Body of pancreas (tissue), 4 donors: ENCODE results near the gene TTC4. TPM values are rescaled to one million over a fixed set of nuclear protein-coding genes. Genes with fewer than 3 reads are reported as not detected.

Experiments
- ATAC-seq: fragments of 150-250 bp; one replicate; pipeline ENCODE4 v1.9.1; 2016
- DNase-seq, 4 donors: peaks; one replicate each; pipeline ENCODE4 v3.0.0-alpha.2; 2019
- H3K27ac ChIP-seq, 4 donors: fragments of 200-600 bp; sonication (generic); 1 replicate in 3 of 4; 2 replicates in 1 of 4; pipeline versions ENCODE4 v1.5.1 to v1.6.1; 2016 to 2019; ENCODE audit warnings: mild to moderate bottlenecking in 1 of 4, mixed read lengths in 1 of 4, moderate library complexity in 1 of 4
- H3K27me3 ChIP-seq, 2 donors: fragments of 200-600 bp; sonication (generic); one replicate each; pipeline ENCODE4 v1.6.0; 2016; ENCODE audit warnings: mild to moderate bottlenecking in 1 of 2
- H3K36me3 ChIP-seq, 2 donors: fragments of 200-600 bp; sonication (generic); replicated peaks in 1 of 2; 2 replicates each; pipeline ENCODE4 v1.5.1; 2016; ENCODE audit warnings: low read depth in 2 of 2; ENCODE audit not compliant: insufficient read depth in 1 of 2
- H3K4me1 ChIP-seq: fragments of 200-600 bp; sonication (generic); one replicate; pipeline ENCODE4 v1.6.0; 2016
- H3K4me3 ChIP-seq, 2 donors: fragments of 200-600 bp; sonication (generic); 1 replicate in 1 of 2; 2 replicates in 1 of 2; pipeline ENCODE4 v1.5.1; 2016 to 2019
- H3K9me3 ChIP-seq, 3 donors: fragments of 200-600 bp; sonication (generic); 1 replicate in 2 of 3; 2 replicates in 1 of 3; pipeline ENCODE4 v1.5.1; 2016
- CTCF ChIP-seq, 7 experiments: fragments of 450-650 bp in 4 of 7; fragments of 200-600 bp in 3 of 7; sonication (generic) in 3 of 7; IDR thresholded peaks; one replicate each; pipeline ENCODE4 v1.5.1; 2016 to 2019; ENCODE audit warnings: antibody characterized with exemption in 7 of 7
- POLR2A ChIP-seq, 3 donors: fragments of 450-650 bp; IDR thresholded peaks; one replicate each; pipeline ENCODE4 v1.6.1; 2016; ENCODE audit warnings: antibody characterized with exemption in 3 of 3, mild to moderate bottlenecking in 2 of 3
- WGBS, 2 donors: methylation state at CpG; one replicate each; pipeline ENCODE4 v1.1.5; 2017; 5-methylcytosine and 5-hydroxymethylcytosine counted together
- intact Hi-C: fragments of 100-400 bp; cut with DNase I; formaldehyde crosslinking; loops from one replicate; pipeline ENCODE4 v1.15.1; 2023
- total RNA-seq, 2 donors: library from RNA; depleted of rRNA; stranded (reverse); fragments of >200 nt; gene quantifications; one replicate each; pipeline ENCODE4 v1.1.0, GENCODE V29; 2016

Gene TTC4
- 10 to 100 TPM; 15.0 to 21.1 TPM for total RNA-seq

- peaks cover 19% of the 10 kb centered on the region for H3K4me1 ChIP-seq
- peak; percentile 97 for ATAC-seq
- peak; percentile 80 to 85 (median 80) for DNase-seq
- H3K4me3 ChIP-seq = peak within 1 kb of the TSS; percentile 45 to 75
- intact Hi-C loops = no loop called here
- no peaks in the 10 kb centered on the region for H3K9me3 ChIP-seq
- 1% methylated on average over 33 to 51 of the region's 51 CpGs for WGBS, 2 donors
- no peaks in the 10 kb centered on the region for H3K27me3 ChIP-seq
- TF ChIP-seq POLR2A (IDR thresholded peaks at IDR 0.05) (peak in 2 of 3 donors; percentile 60 to 67), CTCF (IDR thresholded peaks at IDR 0.05) (peak in 4 of 7 experiments; percentile 2 to 16 (median 12))
- H3K27ac ChIP-seq = peak within 1 kb of the TSS; percentile 20 to 77 (median 61)
- H3K36me3 ChIP-seq = peaks cover 0 to 2% of the 10 kb centered on the region in 2 donors
Observed at GRCh38 chr1:54715493-54716298, at the start of gene TTC4. Gene TTC4 (plus strand): TSS chr1:54715861. CDS start chr1:54715909, 48 bp downstream.

GRCh38 chr1:54666333-54666732 is 49.3 kb upstream of the TTC4 start:
- H3K36me3 ChIP-seq = no peaks in the 10 kb centered on the region
- intact Hi-C loops = no loop called here

GRCh38 chr1:54667797-54668196 is 47.9 kb upstream of the TTC4 start:
- no peak overlapping the region for H3K27ac ChIP-seq
- no peaks in the 10 kb centered on the region for H3K36me3 ChIP-seq
- TF ChIP-seq CTCF (IDR thresholded peaks at IDR 0.05) = no peak
- no peak for TF ChIP-seq POLR2A (IDR thresholded peaks at IDR 0.05)
- no peaks in the 10 kb centered on the region for H3K9me3 ChIP-seq
- H3K4me1 ChIP-seq = no peaks in the 10 kb centered on the region
- no peak for DNase-seq
- no peak for ATAC-seq
- intact Hi-C loops = no loop called here
- WGBS, 2 donors = 78 to 85% methylated on average over 2 of the region's 2 CpGs
- no peaks in the 10 kb centered on the region for H3K27me3 ChIP-seq
- no peak overlapping the region for H3K4me3 ChIP-seq

More at GRCh38 chr1:54666333-54666732, 49.3 kb upstream of the TTC4 start:
- no peaks in the 10 kb centered on the region for H3K4me1 ChIP-seq
- DNase-seq (no peak), ATAC-seq (no peak)
- no peaks in the 10 kb centered on the region for H3K9me3 ChIP-seq
- no peak overlapping the region for H3K4me3 ChIP-seq
- H3K27ac ChIP-seq = no peak overlapping the region
- WGBS, 2 donors = 83 to 94% methylated on average over 6 of the region's 6 CpGs
- TF ChIP-seq POLR2A (IDR thresholded peaks at IDR 0.05) = no peak
- no peak for TF ChIP-seq CTCF (IDR thresholded peaks at IDR 0.05)
- no peaks in the 10 kb centered on the region for H3K27me3 ChIP-seq

- intact Hi-C loops = no loop called here
- ATAC-seq (no peak), DNase-seq (no peak)
- no peak for TF ChIP-seq POLR2A (IDR thresholded peaks at IDR 0.05)
- no peaks in the 10 kb centered on the region for H3K27me3 ChIP-seq
- no peaks in the 10 kb centered on the region for H3K9me3 ChIP-seq
- no peaks in the 10 kb centered on the region for H3K4me1 ChIP-seq
- H3K27ac ChIP-seq = no peak overlapping the region
- 61 to 67% methylated on average over 2 of the region's 2 CpGs for WGBS, 2 donors
- no peak overlapping the region for H3K4me3 ChIP-seq
- no peaks in the 10 kb centered on the region for H3K36me3 ChIP-seq
Observed at GRCh38 chr1:54668567-54668966, 47.1 kb upstream of the TTC4 start.

GRCh38 chr1:54671985-54672608 is 43.6 kb upstream of the TTC4 start:
- H3K27ac ChIP-seq = no peak overlapping the region
- intact Hi-C loops = loop anchor here (10.0 kb wide), 1 partner anchor 143 kb away; no protein-coding TSS in a partner anchor
- no peak overlapping the region for H3K4me3 ChIP-seq
- no peaks in the 10 kb centered on the region for H3K4me1 ChIP-seq
- ATAC-seq (peak; percentile 50), DNase-seq (peak; percentile 44 to 65 (median 56))
- no peaks in the 10 kb centered on the region for H3K36me3 ChIP-seq
- H3K9me3 ChIP-seq = no peaks in the 10 kb centered on the region
- TF ChIP-seq POLR2A (IDR thresholded peaks at IDR 0.05) (no peak), CTCF (IDR thresholded peaks at IDR 0.05) (peak; percentile 32 to 89 (median 70))
- no peaks in the 10 kb centered on the region for H3K27me3 ChIP-seq
- WGBS, 2 donors = 47 to 58% methylated on average over 6 of the region's 6 CpGs
